Stimulated activated CD4-positive, alpha-beta T cell treated with anti-CD3 and anti-CD28 coated beads, TNF-alpha, amount 100 ng/mL, for 24 hours (primary cell): ENCODE measurements around the gene C9orf78.

ENCODE experiments used
- DNase-seq, 3 experiments: peaks; one replicate each; pipeline ENCODE4 v3.0.0-alpha.2; 2020; ENCODE audit warnings: low read depth in 3 of 3

The C9orf78 gene

DNA sequence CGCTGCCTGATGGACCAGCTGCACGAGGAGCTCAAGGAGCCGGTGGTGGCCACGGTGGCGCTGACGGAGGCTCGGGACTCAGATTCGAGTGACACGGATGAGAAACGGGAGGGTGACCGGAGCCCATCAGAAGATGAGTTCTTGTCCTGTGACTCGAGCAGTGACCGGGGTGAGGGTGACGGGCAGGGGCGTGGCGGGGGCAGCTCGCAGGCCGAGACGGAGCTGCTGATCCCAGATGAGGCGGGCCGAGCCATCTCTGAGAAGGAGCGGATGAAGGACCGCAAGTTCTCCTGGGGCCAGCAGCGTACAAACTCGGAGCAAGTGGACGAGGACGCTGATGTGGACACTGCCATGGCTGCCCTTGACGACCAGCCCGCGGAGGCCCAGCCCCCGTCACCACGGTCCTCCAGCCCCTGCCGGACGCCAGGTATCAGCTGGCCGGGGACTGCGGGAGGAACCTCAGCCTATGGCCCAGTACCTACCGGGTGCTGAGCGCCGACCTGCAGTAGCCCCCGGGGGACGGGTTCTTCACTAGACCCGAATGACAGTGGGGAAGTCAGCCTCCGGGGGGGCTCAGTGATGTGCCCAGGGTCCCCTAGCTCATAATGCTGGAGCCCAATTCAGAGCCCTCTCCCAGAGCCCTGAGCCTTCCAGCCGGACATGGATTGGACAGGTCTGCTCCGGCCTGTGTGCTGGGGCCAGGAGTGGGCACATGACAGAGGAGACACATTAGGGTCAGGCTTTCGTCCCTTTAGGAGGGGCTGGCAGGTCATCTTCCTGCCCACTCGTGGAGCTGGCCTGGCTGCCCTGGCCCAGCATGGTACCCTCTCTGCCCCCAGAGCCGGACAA is 33.2 kb upstream of the C9orf78 start:
- no peak for DNase-seq

DNA sequence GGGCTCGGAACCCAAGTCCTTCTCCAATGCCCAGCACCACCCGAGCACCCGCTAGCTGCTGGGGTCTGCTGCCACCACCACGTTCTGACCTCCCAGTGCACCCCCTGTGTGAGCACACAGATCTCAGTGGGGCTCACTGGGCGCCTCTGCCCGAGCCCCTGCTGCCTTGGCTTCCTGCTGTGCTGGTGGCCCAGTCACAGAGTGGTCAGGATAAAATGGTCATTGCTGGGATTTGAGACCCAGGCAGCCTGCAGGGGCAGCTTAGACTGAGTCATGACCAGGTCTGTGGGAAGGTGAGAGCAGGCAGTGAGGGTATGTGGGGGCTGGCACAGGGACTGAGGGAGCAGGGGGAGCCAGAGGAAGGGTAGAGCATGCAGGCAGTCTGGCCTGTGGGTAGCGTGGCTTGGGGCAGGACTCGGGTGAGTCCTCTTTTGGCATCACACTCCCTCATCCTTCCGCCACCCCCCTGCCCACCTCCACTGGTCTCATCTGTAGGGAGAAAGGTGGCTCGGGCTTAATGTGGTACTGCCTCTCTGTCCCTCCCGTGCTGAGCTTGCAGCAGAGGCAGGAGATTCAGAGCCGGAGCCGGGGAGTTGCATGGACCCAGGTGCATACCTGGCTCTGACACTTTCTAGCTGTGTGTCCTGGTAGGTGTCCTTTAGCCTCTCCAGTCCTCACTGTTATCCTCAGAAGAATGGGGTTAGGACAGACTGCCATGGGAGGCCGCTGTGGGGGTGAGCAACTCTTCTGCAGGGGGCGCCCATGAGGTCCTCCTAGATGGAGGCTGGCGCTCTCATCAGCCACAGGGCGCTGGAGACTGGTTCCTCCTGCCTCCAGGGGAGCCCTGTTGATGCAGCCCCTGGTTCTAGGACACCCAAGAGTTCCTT is 32.3 kb upstream of the C9orf78 start:
- peak in 1 of 3 experiments; percentile 29 for DNase-seq

DNA sequence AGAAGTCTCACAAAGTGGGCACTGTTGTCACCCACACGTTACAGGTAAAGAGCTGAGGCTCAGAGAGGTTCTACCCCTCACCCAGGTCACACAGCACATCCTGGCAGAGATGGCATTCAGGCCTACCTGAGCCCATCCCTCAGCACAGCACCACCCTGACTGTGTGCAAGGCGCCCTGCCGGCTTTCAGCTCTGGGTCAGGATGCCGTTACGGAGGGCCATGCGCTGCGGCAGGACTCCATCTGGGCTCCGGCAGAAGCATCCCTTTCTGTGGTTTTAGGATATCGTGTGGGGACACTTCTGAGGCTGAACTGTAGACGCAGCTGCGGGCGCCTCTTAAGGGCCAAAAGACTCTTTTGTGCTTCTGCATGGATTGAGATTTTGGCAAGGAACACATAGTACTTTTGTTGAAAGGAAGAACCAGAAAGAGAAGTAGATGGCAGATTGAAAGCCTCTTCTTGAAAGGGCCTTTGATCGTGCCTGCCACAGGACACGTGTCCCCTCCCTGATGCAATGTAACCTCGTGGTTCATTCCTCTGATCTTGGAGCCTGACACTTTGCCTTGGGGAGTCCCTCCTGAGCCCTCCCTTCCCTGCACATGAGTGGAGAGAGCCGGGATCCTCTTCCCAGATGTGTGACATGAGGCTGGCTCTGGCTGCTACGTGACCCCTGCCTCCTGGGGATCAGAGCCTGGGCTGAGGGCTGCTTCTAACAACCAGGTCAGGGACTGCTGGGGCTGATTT is 31.5 kb upstream of the C9orf78 start:
- DNase-seq, result no peak

DNA sequence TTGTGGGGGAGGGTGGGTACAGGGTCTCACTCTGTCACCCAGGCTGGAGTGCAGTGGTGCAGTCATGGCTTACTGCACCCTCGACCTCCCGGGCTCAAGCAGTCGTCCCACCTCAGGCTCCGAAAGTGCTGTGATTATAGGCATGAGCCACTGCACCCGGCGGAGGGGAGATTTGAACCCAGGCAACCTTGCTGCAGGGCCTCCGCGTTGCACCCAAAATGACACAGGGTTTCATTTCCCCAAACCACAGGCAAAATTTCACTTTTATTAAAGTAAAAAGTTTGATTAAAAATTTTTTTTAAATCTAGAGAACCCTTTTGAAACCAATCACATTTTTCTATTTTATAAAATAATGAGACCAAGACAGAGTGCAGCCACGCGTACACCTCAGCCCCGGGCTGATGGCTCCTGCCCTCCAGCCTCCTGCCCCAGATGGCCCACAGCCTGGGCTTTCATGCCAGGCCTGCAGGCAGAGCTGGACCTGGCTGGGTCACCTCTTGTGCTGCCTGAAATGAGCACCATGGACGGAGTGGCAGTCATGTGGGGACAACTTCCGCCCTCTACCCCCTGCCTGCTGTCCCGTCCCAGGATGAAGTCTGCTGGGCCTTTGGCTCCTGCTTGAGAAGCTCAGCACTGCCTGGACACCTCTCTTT is 30.7 kb upstream of the C9orf78 start:
- no peak for DNase-seq

DNA sequence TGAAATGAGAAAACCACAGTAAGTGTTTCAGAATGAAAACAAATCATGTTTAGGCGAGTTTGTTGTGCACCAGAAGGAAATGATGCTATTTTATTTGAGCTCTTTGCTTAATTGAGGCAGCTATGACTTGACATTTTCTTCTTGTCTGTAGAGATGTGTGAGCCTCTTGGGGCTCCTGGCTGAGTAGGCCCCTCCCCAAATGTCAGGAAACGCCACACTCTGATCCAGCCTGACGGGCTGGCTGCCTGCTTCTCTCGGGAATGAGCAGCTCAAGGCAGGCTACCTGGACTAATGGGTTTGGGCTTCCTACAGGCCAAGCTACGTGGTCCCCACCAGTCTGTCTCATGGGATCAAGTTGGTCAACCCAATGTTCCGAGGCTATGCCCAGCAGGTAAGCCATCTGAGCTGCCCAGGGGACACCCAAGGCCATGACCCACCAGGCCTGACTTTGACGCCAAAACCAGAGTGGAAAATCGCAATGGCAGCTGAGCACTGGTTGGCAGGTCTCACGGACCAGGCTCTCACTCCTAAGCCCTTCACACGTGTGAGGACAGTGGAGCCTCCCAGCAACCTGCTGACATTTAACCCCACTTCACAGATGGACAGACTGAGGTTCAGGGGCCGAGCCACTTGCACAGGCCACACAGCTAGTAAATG is 30.0 kb upstream of the C9orf78 start:
- no peak for DNase-seq

DNA sequence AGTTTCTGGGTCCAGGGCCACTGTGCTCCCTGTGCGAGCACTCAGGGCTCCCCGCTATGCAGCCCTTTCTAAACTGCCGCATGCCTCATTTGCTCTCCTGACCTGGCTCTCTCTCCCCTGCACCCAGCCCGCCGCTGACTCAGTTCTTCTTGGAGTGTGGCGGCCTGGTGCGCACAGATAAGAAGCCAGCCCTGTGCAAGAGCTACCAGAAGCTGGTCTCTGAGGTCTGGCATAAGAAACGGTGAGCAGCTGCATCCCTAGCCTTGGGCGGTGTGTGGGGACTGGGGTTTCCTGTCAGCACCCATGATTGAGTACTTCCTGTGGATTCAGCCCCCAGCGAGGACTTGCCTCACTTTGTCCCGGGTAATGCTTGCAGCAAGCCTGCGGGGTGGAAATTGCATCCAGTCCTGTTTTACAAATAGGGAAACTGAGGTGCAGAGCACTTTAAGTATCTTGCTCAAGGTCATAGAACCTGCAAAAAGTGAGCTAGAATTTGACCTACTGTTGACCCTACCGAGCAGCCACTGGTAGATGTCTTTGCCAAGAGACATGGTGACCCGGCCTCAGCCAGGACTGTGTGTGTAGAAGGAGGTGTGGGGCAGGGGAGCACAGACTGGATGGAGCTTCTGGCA is 28.1 kb upstream of the C9orf78 start:
- DNase-seq, result peak in 1 of 3 experiments; percentile 69

DNA sequence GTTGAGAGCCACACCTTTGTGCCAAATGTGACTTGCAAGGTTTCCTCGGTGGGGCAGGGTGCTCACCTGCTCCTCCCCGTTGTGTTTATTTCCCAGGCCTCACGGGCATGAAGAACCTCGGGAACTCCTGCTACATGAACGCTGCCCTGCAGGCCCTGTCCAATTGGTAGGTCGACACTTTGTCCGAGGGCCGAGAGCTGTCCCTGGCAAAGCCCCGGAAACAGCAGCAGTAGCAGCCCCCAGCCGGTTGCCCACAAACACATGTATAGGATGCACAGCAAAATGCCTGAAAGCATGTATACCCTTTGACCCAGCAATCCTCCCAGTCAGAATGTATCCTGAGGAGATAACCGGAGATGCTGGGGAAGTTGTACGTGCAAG is 26.4 kb upstream of the C9orf78 start:
- no peak for DNase-seq

DNA sequence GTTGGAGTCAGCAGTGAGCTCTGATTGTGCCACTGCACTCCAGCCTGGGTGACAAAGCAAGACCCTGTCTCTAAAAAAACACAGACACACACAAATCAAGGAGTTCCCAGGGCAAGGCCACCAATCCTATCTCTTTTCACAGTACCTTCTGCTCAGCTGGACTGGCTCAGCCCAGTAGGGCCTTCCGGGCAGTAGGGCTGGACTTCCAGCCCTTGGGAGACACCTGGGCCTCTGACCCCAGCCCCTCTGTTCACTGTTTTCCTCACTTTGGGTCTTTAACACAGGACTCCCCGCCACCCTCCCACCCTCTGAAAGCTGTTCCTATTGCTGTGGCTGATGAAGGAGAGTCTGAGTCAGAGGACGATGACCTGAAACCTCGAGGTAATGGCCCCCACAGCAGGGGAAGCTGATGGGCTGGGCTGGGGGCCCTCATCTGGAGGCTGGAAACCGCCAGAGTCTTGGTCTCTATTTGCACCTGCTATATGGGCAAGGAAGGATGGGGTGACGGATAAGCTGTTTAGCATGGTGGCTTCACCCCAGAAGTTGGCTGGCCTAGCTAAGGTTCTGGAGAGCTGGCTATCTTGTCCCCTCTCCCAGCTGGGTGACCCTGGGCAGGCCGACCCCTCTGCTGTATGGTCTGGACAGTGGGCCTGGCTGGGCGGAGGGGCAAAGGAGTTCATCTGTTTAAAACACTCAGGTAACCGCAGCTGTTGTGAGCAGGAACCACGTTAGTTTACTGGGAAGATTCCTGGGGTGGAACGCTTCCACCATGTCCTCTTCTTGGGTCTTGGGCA is 25.8 kb upstream of the C9orf78 start:
- DNase-seq, result peak in 1 of 3 experiments; percentile 48

DNA sequence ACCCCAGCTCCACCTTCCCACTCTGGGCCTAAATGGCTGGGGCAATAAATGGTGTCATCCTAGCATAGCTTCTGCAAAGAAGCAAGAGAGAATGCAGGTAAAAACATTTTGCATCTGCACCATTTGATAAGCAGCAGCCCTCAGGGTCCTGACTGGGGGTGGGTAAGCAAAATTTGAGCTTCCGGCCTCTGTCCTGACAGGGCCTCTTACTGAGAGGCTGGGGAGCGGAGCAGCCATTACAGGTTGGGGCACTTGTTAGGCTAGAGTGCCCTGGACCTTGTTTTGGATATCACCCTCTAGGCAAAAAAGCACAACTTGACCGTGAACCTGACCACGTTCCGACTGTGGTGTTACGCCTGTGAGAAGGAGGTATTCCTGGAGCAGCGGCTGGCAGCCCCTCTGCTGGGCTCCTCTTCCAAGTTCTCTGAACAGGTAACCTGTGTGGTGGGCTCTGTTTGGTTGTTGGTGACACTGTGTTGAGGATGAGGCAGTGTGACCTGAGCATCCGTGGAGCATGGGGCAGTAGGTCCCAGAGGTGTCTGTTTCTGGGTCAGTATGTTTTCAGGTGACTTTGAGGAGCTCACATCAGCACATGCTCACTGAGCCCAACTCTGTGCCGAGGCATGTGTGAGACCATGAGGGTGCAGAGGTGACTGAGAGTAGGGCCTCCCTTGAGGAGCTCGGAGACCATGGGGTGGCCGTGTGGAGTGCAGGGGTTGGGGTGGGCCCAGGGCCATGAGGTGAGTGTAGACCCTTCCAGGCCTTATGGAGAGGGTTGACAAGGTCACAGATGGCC is 23.3 kb upstream of the C9orf78 start:
- DNase-seq, result no peak

DNA sequence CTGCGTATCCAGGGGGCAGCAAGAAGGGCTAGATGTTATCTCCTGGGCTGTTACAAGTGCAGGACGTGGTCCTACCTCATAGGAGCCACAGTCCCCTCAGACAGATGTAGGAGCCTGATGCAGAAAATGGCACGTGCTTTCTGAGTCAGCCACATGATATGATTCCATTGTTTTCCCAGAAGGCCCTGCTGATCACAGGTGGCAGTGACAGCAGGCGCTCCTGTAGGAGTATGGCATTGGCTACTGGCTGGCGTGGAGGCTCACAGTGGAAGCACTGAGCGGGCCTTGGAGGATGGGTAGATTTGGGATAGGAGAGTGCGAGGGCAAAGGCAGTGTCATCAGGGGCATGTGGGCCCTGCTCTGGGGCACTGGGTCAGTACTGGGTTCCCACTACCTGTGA is 22.1 kb upstream of the C9orf78 start:
- no peak for DNase-seq

DNA sequence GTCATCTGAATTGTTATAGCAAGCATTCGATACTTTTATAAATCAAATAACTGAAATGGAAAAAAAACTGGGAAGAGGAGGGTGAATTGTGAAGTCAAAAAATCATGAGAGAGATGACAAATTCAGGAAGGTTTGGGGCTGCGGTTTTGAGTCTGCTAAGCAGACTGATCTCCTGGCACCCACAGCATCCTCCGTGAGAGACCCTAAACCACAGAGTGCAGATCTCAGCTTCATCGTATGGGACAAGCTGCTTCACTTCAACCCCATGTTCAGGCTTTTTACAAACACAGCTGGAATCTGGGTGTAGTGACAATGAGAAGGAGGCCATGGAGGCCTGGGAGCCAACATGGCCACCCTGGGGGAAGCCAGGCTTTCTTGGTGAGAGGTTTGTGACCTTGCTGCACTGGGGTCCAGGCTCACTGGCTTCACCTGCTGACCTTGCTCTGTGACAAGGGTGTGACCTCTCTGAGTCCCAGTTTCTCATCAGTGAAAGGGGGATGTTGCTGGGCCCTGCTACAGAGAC is 19.6 kb upstream of the C9orf78 start:
- no peak for DNase-seq

DNA sequence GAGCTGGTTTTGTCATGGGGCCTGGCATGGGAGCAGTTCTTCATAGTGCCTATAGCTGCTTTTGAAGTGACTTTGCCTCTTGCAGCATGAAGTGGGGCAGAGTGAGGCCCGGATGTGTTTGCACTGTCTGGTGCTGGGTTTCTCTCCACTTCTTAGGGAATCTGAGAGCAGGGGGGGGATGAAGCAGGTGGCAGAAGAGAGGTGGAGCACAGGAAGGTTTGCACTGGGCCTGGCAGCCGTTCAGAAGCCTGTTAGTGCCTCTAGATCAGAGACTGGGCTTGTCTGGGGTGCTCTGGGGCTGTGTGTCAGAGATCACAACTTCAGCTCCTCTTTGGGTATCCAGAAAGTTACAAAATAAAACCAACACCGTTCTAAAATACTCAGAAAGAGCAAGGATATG is 18.5 kb upstream of the C9orf78 start:
- no peak for DNase-seq

DNA sequence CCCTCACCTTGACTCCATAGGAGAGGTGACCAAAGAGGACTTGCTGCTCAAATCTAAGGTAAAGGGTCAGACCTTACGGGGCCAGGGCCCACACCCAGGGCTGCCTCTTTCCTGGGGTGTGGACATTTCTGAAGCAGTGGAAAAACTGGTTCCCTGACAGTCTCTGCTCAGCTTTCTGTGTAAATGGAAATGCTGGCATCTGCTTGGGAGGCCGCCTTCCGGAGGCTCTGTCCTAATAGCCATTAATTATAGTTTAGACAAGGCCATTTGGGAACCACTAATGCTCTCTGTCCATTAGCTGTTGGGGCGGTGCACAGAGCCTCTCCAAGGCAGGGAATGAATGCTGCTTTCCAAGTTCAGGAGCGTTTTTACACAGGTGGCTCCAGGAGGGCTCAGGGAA is 17.5 kb upstream of the C9orf78 start:
- DNase-seq, result no peak

DNA sequence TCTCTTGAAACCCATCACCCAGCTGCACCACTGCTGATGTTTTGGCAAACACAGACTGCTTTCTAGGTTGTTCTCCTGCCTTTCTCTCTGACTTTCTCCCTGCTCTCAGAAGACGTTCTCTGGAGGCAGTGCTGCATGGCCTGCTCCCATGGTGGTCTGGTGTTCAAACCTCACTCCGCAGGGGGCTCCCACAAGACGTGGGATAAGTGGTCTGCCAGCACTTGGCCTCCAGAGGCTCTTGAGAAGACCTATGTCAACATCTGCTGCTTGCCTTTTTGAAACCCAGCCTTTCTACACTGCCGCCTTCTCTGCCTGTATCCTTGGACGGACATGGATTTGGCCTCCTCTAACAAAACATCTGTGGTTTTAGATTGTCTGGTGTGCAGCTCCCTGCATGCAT is 16.7 kb upstream of the C9orf78 start:
- no peak for DNase-seq

DNA sequence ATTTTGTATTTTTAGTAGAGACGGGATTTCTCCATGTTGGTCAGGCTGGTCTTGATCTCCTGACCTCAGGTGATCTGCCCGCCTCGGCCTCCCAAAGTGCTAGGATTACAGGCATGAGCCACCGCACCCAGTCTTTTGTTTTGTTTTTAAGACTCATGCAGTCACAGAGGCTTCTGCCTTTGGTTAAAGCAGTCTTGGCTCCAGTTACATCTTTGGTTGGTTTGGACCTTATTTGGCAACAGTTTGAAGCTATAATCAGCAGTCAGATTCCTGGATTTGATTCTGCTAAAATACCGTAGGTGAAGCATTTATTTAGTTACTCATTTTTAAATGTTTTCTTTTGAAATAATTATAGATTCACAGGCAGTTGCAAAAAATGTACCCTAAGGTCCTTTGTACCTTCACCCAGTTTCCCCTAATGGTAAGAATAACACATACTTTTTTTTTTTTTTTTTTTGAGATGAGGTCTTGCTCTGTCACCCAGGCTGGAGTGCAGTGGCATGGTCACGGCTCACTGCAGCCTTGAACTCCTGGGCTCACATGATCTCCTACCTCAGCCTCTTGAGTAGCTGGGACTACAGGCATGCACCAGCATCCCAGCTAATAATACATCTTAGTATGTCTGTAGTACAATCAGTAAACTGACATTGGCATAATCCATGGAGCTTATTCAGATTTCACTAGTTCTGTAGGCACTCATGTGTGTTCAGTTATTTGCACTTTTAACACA is 15.9 kb upstream of the C9orf78 start:
- DNase-seq, result no peak

DNA sequence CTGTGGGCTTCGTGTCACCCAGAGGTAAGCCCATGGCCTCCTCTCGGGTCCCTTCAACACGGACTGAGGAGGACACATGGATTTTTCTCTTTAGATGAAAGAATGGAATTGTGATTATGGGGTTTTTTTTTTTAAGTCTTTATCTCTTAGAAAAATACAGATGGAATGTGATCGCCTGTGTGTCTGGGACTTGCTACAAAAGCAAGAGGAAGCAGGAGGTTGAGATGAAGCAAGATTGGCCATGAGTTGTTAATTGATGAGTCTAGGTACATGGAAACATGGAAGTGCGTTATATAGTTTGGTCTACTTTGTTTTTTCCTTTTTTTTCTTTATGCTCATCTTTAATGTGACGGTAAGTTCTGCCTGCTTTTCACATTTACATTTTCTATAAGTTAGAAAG is 14.8 kb upstream of the C9orf78 start:
- DNase-seq, result no peak

DNA sequence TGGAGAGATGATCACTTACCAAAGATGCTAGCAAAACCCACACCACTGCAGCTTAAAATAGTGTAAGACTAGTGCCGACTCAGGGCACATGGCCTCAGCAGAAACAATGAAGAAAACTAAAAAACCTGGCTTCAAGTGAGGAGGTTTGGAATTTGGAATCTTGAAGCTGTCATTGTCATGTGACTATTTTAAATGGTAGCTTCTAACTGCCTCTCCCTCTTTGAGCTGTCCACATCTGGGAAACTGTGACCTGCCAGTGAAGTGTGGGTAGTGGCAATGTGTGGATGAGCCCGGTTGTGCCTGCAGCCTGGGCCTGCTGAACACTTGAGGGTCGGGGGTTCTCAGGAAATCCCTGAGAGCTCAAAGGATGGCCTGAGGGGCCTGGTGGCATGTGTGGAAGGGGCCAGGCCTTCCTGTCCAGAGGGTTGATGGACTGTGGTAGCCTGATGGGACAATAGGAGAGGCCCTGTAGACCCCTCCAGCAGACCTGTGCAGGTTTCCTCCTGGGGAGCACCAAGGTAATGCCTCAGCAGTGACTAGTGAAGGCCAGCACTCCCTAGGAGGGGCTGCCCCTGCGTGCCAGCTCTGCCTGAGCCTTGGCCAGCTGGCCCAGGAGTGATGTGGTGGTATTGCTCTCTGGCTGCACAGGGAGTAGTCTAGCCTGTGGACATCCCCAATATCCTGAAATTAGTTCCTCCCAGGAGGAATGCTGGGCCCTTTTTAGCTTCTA is 13.8 kb upstream of the C9orf78 start:
- no peak for DNase-seq
